Astrocyte (in vitro differentiated cells and primary cell): ENCODE data around the gene GDF10. TPM values are rescaled to one million over a fixed set of nuclear protein-coding genes. Genes with fewer than 3 reads are reported as not detected.

Experiments used
- DNase-seq: peaks from one replicate; pipeline ENCODE4 v3.0.0-alpha.2; 2010; ENCODE audit warnings: low read depth
- FAIRE-seq: peaks from 2 replicates; lab custom pipeline; 2011; peaks lifted over from hg19 to GRCh38; lab: Jason Lieb, UNC
- H2AFZ ChIP-seq: 2 replicates; pipeline ENCODE4 v1.6.0; 2012; ENCODE audit warnings: low read depth, low read length, inconsistent platforms
- H3K27ac ChIP-seq: 2 replicates; pipeline ENCODE4 v1.5.1; 2011; ENCODE audit warnings: low read depth, low read length, inconsistent platforms
- H3K27me3 ChIP-seq: 2 replicates; pipeline ENCODE4 v1.6.0; 2011; ENCODE audit warnings: low read length, inconsistent platforms; ENCODE audit not compliant: insufficient read depth
- H3K36me3 ChIP-seq: 2 replicates; pipeline ENCODE4 v1.5.1; 2011; ENCODE audit warnings: low read length, inconsistent platforms; ENCODE audit not compliant: insufficient read depth
- H3K4me1 ChIP-seq: 2 replicates; pipeline ENCODE4 v1.5.1; 2011; ENCODE audit warnings: low read length, inconsistent platforms; ENCODE audit not compliant: insufficient read depth
- H3K4me2 ChIP-seq: 2 replicates; pipeline ENCODE4 v1.6.0; 2012; ENCODE audit warnings: low read length, inconsistent platforms
- H3K4me3 ChIP-seq: 2 replicates; pipeline ENCODE4 v1.5.1; 2011; ENCODE audit warnings: low read depth, mild to moderate bottlenecking, low read length, inconsistent platforms; ENCODE audit not compliant: insufficient read depth
- H3K79me2 ChIP-seq: 2 replicates; pipeline ENCODE4 v1.6.0; 2012; ENCODE audit warnings: mild to moderate bottlenecking, low read length, inconsistent platforms; ENCODE audit not compliant: insufficient read depth
- H3K9ac ChIP-seq: 2 replicates; pipeline ENCODE4 v1.6.0; 2012; ENCODE audit warnings: mild to moderate bottlenecking, low read length, inconsistent platforms
- H3K9me3 ChIP-seq: 2 replicates; pipeline ENCODE4 v1.5.1; 2012; ENCODE audit warnings: low read depth, mild to moderate bottlenecking, low read length, inconsistent platforms; ENCODE audit not compliant: insufficient read depth
- H4K20me1 ChIP-seq: 2 replicates; pipeline ENCODE4 v1.6.0; 2012; ENCODE audit warnings: low read length, inconsistent platforms; ENCODE audit not compliant: insufficient read depth
- H3K27ac Mint-ChIP-seq: one replicate; pipeline ENCODE4 v1.8.0; 2021; ENCODE audit warnings: mild to moderate bottlenecking, mixed read lengths; ENCODE audit not compliant: unreplicated experiment
- H3K27me3 Mint-ChIP-seq: one replicate; pipeline ENCODE4 v1.8.0; 2021; ENCODE audit warnings: low read depth, mixed read lengths; ENCODE audit not compliant: unreplicated experiment
- H3K36me3 Mint-ChIP-seq: one replicate; pipeline ENCODE4 v1.8.0; 2021; ENCODE audit warnings: low read depth, mixed read lengths; ENCODE audit not compliant: unreplicated experiment
- H3K4me1 Mint-ChIP-seq: one replicate; pipeline ENCODE4 v1.8.0; 2021; ENCODE audit warnings: low read depth, mixed read lengths; ENCODE audit not compliant: unreplicated experiment
- H3K4me3 Mint-ChIP-seq: one replicate; pipeline ENCODE4 v1.8.0; 2021; ENCODE audit warnings: mild to moderate bottlenecking, moderate library complexity, mixed read lengths; ENCODE audit not compliant: unreplicated experiment
- H3K9me3 Mint-ChIP-seq: one replicate; pipeline ENCODE4 v1.8.0; 2021; ENCODE audit warnings: mild to moderate bottlenecking, mixed read lengths; ENCODE audit not compliant: unreplicated experiment
- EZH2 ChIP-seq: IDR thresholded peaks from 2 replicates; pipeline ENCODE4 v1.6.1; 2012; ENCODE audit warnings: mild to moderate bottlenecking, low read length, inconsistent platforms; ENCODE audit not compliant: insufficient read depth
- total RNA-seq: library from RNA; stranded (reverse); gene quantifications from 2 replicates; pipeline ENCODE4 v1.2.1, GENCODE V29; 2021
- TF ChIP-seq, protein P1 (sequence below): IDR thresholded peaks from 2 replicates; pipeline ENCODE4 v1.5.1; 2011; ENCODE audit warnings: low read depth, mild to moderate bottlenecking, inconsistent platforms, low read length, moderate library complexity; ENCODE audit not compliant: insufficient read depth

Gene GDF10
- total RNA-seq, 1 donor from 2014 or later = 2.2 TPM

DNA sequence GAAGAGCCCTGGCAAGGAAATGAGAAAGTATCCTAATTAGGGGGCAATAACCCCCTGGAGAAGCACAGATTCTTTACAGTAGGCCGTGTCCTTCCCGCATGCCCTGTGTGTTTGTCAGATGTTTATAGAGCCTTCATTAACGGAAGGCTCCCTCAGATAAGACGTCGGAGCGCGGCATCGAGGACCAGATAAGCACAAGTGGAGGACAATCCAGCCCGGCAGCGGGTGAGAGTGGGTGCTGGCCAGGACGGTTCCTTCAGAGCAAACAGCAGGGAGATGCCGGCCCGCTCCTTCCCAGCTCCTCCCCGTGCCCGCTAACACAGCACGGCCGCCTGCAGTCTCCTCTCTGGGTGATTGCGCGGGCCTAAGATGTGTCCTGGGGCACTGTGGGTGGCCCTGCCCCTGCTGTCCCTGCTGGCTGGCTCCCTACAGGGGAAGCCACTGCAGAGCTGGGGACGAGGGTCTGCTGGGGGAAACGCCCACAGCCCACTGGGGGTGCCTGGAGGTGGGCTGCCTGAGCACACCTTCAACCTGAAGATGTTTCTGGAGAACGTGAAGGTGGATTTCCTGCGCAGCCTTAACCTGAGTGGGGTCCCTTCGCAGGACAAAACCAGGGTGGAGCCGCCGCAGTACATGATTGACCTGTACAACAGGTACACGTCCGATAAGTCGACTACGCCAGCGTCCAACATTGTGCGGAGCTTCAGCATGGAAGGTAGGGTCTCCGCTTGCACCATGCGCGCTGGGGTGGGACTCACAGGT, 22.5 kb downstream of the GDF10 start, which contains the start of gene GDF2:
TSS of gene GDF2 (plus strand) at position 155 of the 762 bp plus-strand sequence. CDS start at position 370, 215 bp downstream.
- Histone ChIP-seq H3K4me1 (no peaks in the 10 kb centered on the region), H4K20me1 (no peaks in the 10 kb centered on the region), H3K36me3 (no peaks in the 10 kb centered on the region), H3K9ac (no peak within 1 kb of the TSS), H3K4me2 (no peak within 1 kb of the TSS), H3K9me3 (no peaks in the 10 kb centered on the region), H2AFZ (no peak within 1 kb of the TSS), H3K27ac (no peak within 1 kb of the TSS), H3K4me3 (no peak within 1 kb of the TSS), H3K79me2 (no peaks in the 10 kb centered on the region), H3K27me3 (peaks cover 8% of the 10 kb centered on the region)
- Mint-ChIP-seq H3K9me3 (no peaks in the 10 kb centered on the region), H3K4me1 (no peaks in the 10 kb centered on the region), H3K36me3 (no peaks in the 10 kb centered on the region), H3K4me3 (no peak within 1 kb of the TSS), H3K27ac (no peak within 1 kb of the TSS), H3K27me3 (peaks cover 48% of the 10 kb centered on the region)
- DNase-seq (no peak), FAIRE-seq (no peak)
- TF ChIP-seq, protein P1, sequence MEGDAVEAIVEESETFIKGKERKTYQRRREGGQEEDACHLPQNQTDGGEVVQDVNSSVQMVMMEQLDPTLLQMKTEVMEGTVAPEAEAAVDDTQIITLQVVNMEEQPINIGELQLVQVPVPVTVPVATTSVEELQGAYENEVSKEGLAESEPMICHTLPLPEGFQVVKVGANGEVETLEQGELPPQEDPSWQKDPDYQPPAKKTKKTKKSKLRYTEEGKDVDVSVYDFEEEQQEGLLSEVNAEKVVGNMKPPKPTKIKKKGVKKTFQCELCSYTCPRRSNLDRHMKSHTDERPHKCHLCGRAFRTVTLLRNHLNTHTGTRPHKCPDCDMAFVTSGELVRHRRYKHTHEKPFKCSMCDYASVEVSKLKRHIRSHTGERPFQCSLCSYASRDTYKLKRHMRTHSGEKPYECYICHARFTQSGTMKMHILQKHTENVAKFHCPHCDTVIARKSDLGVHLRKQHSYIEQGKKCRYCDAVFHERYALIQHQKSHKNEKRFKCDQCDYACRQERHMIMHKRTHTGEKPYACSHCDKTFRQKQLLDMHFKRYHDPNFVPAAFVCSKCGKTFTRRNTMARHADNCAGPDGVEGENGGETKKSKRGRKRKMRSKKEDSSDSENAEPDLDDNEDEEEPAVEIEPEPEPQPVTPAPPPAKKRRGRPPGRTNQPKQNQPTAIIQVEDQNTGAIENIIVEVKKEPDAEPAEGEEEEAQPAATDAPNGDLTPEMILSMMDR = no peak
- TF ChIP-seq EZH2 = no peak

DNA sequence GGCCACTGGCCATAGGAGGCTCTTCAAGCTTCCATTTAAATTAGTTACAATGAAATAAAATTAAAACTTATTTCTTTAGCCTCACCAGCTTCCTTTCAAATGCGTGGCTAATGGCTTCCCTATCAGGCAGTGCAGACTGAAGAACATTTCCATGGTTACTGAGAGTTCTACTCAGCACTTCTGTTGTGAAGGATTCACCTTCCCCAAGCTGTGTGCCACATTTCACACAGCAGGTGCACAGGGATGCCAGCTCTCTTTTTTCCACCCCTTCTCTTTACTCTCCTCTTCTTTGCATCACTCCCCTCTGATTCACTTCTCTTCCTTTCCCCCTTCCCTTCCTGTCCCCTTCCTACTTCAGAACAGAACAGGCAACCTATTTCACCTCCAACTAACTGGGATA, 23.1 kb downstream of the GDF10 start:
- no peak for DNase-seq
- no peak overlapping the region for H3K4me3 Mint-ChIP-seq
- FAIRE-seq = no peak
- no peaks in the 10 kb centered on the region for H3K36me3 Mint-ChIP-seq
- no peaks in the 10 kb centered on the region for H3K4me1 ChIP-seq
- no peaks in the 10 kb centered on the region for H3K4me1 Mint-ChIP-seq
- no peak overlapping the region for H2AFZ ChIP-seq
- no peak overlapping the region for H3K27ac Mint-ChIP-seq
- H3K79me2 ChIP-seq = no peaks in the 10 kb centered on the region
- no peaks in the 10 kb centered on the region for H3K36me3 ChIP-seq
- TF ChIP-seq, protein P1 = no peak
- TF ChIP-seq EZH2 = no peak
- H3K9me3 ChIP-seq = no peaks in the 10 kb centered on the region
- peaks cover 52% of the 10 kb centered on the region for H3K27me3 Mint-ChIP-seq
- H3K27me3 ChIP-seq = peaks cover 8% of the 10 kb centered on the region
- H3K4me3 ChIP-seq = no peak overlapping the region
- no peak overlapping the region for H3K9ac ChIP-seq
- no peaks in the 10 kb centered on the region for H4K20me1 ChIP-seq
- H3K4me2 ChIP-seq = no peak overlapping the region
- H3K9me3 Mint-ChIP-seq = no peaks in the 10 kb centered on the region
- no peak overlapping the region for H3K27ac ChIP-seq

DNA sequence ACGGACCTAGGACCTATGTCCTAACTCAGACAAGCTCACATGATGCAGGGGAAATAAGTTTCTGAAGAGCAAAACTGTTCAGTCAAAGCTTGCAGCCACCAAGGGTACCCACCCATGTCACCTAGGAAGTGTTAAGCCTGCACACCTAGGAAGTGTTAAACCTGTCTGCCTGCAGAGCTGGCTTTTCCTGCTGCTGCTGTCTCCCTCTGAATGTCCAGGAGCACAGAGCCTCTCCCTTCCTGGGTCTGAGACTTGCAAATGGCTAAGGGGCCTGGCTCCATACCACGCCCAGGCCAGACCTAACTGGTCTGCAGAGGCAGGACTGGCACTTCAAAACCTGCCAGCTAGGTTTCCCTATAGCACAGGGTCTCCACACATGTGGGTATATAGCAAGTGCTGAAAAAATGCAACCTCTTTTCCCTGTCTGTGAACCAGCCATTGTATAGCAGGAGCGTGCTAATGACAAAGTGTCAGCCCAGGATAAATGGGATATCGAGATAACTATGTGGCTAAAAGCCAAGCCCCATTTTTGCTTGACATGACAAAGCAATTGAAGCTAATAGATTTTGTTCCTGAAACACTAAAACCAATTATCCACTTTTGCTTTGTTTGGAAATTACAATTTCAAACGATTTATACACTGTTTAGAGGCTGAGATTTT, 23.8 kb downstream of the GDF10 start:
- H3K27me3 Mint-ChIP-seq = peaks cover 52% of the 10 kb centered on the region

More for the DNA sequence above, 23.8 kb downstream of the GDF10 start:
- Histone ChIP-seq H3K4me1 (no peaks in the 10 kb centered on the region), H3K9ac (no peak overlapping the region), H3K27me3 (peaks cover 8% of the 10 kb centered on the region), H3K4me2 (no peak overlapping the region), H4K20me1 (no peaks in the 10 kb centered on the region), H3K36me3 (no peaks in the 10 kb centered on the region), H3K9me3 (no peaks in the 10 kb centered on the region), H3K27ac (no peak overlapping the region), H3K4me3 (no peak overlapping the region), H3K79me2 (no peaks in the 10 kb centered on the region), H2AFZ (no peak overlapping the region)
- Mint-ChIP-seq H3K27ac (no peak overlapping the region), H3K4me3 (no peak overlapping the region), H3K36me3 (no peaks in the 10 kb centered on the region), H3K4me1 (no peaks in the 10 kb centered on the region), H3K9me3 (no peaks in the 10 kb centered on the region)
- DNase-seq (no peak), FAIRE-seq (no peak)
- TF ChIP-seq EZH2 = no peak
- TF ChIP-seq, protein P1 = no peak
